Lung (tissue), 12 donors: ENCODE results near the gene FIGN. TPM values are rescaled to one million over a fixed set of nuclear protein-coding genes. Genes with fewer than 3 reads are reported as not detected.

Source experiments
- ATAC-seq: fragments of 200-7000 bp; cut with Tn5 transposase; one replicate; pipeline ENCODE4 v1.9.1; 2020; ENCODE audit warnings: moderate number of reproducible peaks; ENCODE audit not compliant: insufficient read depth, low FRiP score
- DNase-seq, 3 donors: peaks; one replicate each; pipeline ENCODE4 v3.0.0-alpha.2; 2013 to 2017
- H3K27ac ChIP-seq, 2 donors: one replicate each; pipeline ENCODE4 v1.5.1; 2013; ENCODE audit warnings: mild to moderate bottlenecking in 2 of 2, moderate library complexity in 2 of 2, control low read depth in 1 of 2, inconsistent platforms in 1 of 2, low read depth in 1 of 2, low read length in 1 of 2
- H3K27me3 ChIP-seq, 3 donors: one replicate each; pipeline ENCODE4 v1.5.1; 2013; ENCODE audit warnings: low read length in 2 of 3; ENCODE audit not compliant: control insufficient read depth in 3 of 3, insufficient read depth in 3 of 3
- H3K36me3 ChIP-seq, 4 donors: one replicate each; pipeline ENCODE4 v1.5.1; 2013; ENCODE audit warnings: low read length in 4 of 4, mild to moderate bottlenecking in 1 of 4, moderate library complexity in 1 of 4; ENCODE audit not compliant: control insufficient read depth in 4 of 4, insufficient read depth in 4 of 4
- H3K4me1 ChIP-seq, 5 donors: one replicate each; pipeline ENCODE4 v1.5.1; 2013; ENCODE audit warnings: low read length in 5 of 5, mild to moderate bottlenecking in 2 of 5, moderate library complexity in 1 of 5; ENCODE audit not compliant: control insufficient read depth in 5 of 5, insufficient read depth in 5 of 5
- H3K4me3 ChIP-seq: one replicate; pipeline ENCODE4 v1.5.1; 2013; ENCODE audit warnings: mild to moderate bottlenecking, control low read depth, moderate library complexity
- H3K9ac ChIP-seq, 2 donors: one replicate each; pipeline ENCODE4 v1.5.1; 2013; ENCODE audit warnings: low read length in 2 of 2, control low read depth in 1 of 2; ENCODE audit not compliant: insufficient read depth in 1 of 2
- H3K9me3 ChIP-seq, 4 donors: one replicate each; pipeline ENCODE4 v1.5.1; 2013; ENCODE audit warnings: low read length in 3 of 4, mild to moderate bottlenecking in 1 of 4, moderate library complexity in 1 of 4; ENCODE audit not compliant: control insufficient read depth in 4 of 4, insufficient read depth in 3 of 4
- CTCF ChIP-seq: IDR thresholded peaks from 2 replicates; pipeline ENCODE4 v1.5.1; 2012; ENCODE audit warnings: mild to moderate bottlenecking; ENCODE audit errors: control extremely low read depth, extremely low read depth
- WGBS, 2 donors: extraction: QIAGEN DNeasy Blood & Tissue Kit; methylation state at CpG; one replicate each; pipeline ENCODE4 v1.1.7; 2013; 5-methylcytosine and 5-hydroxymethylcytosine counted together
- polyA plus RNA-seq, 2 donors: library from polyadenylated mRNA; stranded (reverse); fragments of 200-250 nt; gene quantifications; one replicate each; pipeline ENCODE4 v1.2.1, GENCODE V29; 2013
- total RNA-seq, 2 donors: library from RNA; depleted of rRNA in 1 of 2; stranded (reverse); fragments of >200 nt in 1 of 2; gene quantifications; one replicate each; pipeline ENCODE4 v1.2.1, GENCODE V29; 2014 to 2021
- donor health status: control.
- donor health status: control.
- donor health status: Bipolar disorder and iron deficiency.
- donor health status: healthy.
- donor health status: DM: yes; HTN: yes; CAD: no.

Gene FIGN
- total and polyA plus RNA-seq, 4 donors = 0.42 to 6.5 (median 3.0) TPM

GRCh38 chr2:163773276-163773675 is 37.5 kb upstream of the FIGN start:
- H3K36me3 ChIP-seq = no peaks in the 10 kb centered on the region
- no peak for ATAC-seq
- no peaks in the 10 kb centered on the region for H3K4me1 ChIP-seq
- H3K4me3 ChIP-seq = no peak overlapping the region
- no peak overlapping the region for H3K9ac ChIP-seq
- no peak for DNase-seq
- TF ChIP-seq CTCF = no peak
- no peak overlapping the region for H3K27ac ChIP-seq
- WGBS, 2 donors = 91 to 93% methylated on average over 3 of the region's 3 CpGs
- H3K27me3 ChIP-seq = no peaks in the 10 kb centered on the region
- no peaks in the 10 kb centered on the region for H3K9me3 ChIP-seq

- Histone ChIP-seq H3K36me3 (no peaks in the 10 kb centered on the region), H3K9me3 (no peaks in the 10 kb centered on the region), H3K4me1 (no peaks in the 10 kb centered on the region), H3K27ac (no peak overlapping the region), H3K4me3 (no peak overlapping the region), H3K27me3 (no peaks in the 10 kb centered on the region), H3K9ac (no peak overlapping the region)
- WGBS, 2 donors = 80 to 84% methylated on average over 4 of the region's 4 CpGs
- DNase-seq (no peak), ATAC-seq (no peak)
- TF ChIP-seq CTCF = no peak
These were observed 35.8 kb upstream of the FIGN start for GRCh38 chr2:163771596-163771995.

- WGBS, 2 donors = 74 to 86% methylated on average over 7 of the region's 7 CpGs
- Histone ChIP-seq H3K9me3 (no peaks in the 10 kb centered on the region), H3K9ac (no peak overlapping the region), H3K4me3 (no peak overlapping the region), H3K27me3 (no peaks in the 10 kb centered on the region), H3K36me3 (no peaks in the 10 kb centered on the region), H3K4me1 (no peaks in the 10 kb centered on the region), H3K27ac (no peak overlapping the region)
- DNase-seq = no peak
- TF ChIP-seq CTCF = no peak
- no peak for ATAC-seq
These were observed 33.3 kb upstream of the FIGN start for GRCh38 chr2:163768881-163769695.

- no peaks in the 10 kb centered on the region for H3K36me3 ChIP-seq
- no peak overlapping the region for H3K9ac ChIP-seq
- no peak overlapping the region for H3K27ac ChIP-seq
- ATAC-seq (no peak), DNase-seq (no peak)
- no peaks in the 10 kb centered on the region for H3K9me3 ChIP-seq
- H3K27me3 ChIP-seq = no peaks in the 10 kb centered on the region
- H3K4me1 ChIP-seq = no peaks in the 10 kb centered on the region
- no peak for TF ChIP-seq CTCF
- 93 to 95% methylated on average over 4 of the region's 4 CpGs for WGBS, 2 donors
- no peak overlapping the region for H3K4me3 ChIP-seq
These were observed 31.3 kb upstream of the FIGN start for GRCh38 chr2:163767097-163767496.
